Mesendoderm (in vitro differentiated cells): Measurements from ENCODE around the gene CLEC14A.

Experiments
- DNase-seq: peaks from one replicate; pipeline ENCODE4 v3.0.0; 2013
- H2AK5ac ChIP-seq: 2 replicates; pipeline ENCODE4 v1.6.1; 2013; ENCODE audit warnings: low read length, inconsistent platforms
- H2BK120ac ChIP-seq: 2 replicates; pipeline ENCODE4 v1.6.1; 2013; ENCODE audit warnings: low read depth, mild to moderate bottlenecking, low read length, moderate library complexity, mixed read lengths
- H2BK15ac ChIP-seq: replicated peaks from 2 replicates; pipeline ENCODE4 v1.6.1; 2013; ENCODE audit warnings: low read depth, mild to moderate bottlenecking, moderate library complexity
- H2BK5ac ChIP-seq: 2 replicates; pipeline ENCODE4 v1.6.1; 2013; ENCODE audit warnings: low read length, inconsistent platforms
- H3K18ac ChIP-seq: 2 replicates; pipeline ENCODE4 v1.6.1; 2013; ENCODE audit warnings: mild to moderate bottlenecking, low read length, mixed read lengths
- H3K23ac ChIP-seq: one replicate; pipeline ENCODE4 v1.6.1; 2013; ENCODE audit warnings: low read length
- H3K27ac ChIP-seq: 2 replicates; pipeline ENCODE4 v1.5.1; 2013; ENCODE audit warnings: low read depth, mild to moderate bottlenecking, inconsistent platforms, low read length, moderate library complexity
- H3K27me3 ChIP-seq: 2 replicates; pipeline ENCODE4 v1.6.1; 2013; ENCODE audit warnings: low read length, control low read depth, mild to moderate bottlenecking, inconsistent platforms; ENCODE audit not compliant: insufficient read depth, poor library complexity
- H3K36me3 ChIP-seq: 2 replicates; pipeline ENCODE4 v1.6.1; 2013; ENCODE audit warnings: low read length, inconsistent platforms; ENCODE audit not compliant: control insufficient read depth, insufficient read depth
- H3K4ac ChIP-seq: one replicate; pipeline ENCODE4 v1.6.1; 2013; ENCODE audit warnings: low read depth, mild to moderate bottlenecking, low read length, moderate library complexity
- H3K4me1 ChIP-seq: 2 replicates; pipeline ENCODE4 v1.6.1; 2013; ENCODE audit warnings: low read depth, low read length, inconsistent platforms; ENCODE audit not compliant: control insufficient read depth
- H3K4me2 ChIP-seq: 2 replicates; pipeline ENCODE4 v1.6.1; 2013; ENCODE audit warnings: low read length
- H3K4me3 ChIP-seq: 2 replicates; pipeline ENCODE4 v1.5.1; 2013; ENCODE audit warnings: mild to moderate bottlenecking, low read length
- H3K56ac ChIP-seq: one replicate; pipeline ENCODE4 v1.6.1; 2013; ENCODE audit warnings: low read length
- H3K79me1 ChIP-seq: 2 replicates; pipeline ENCODE4 v1.6.1; 2013; ENCODE audit warnings: low read length, inconsistent platforms
- H3K79me2 ChIP-seq: 2 replicates; pipeline ENCODE4 v1.6.1; 2013; ENCODE audit warnings: mild to moderate bottlenecking, low read length; ENCODE audit not compliant: control insufficient read depth, insufficient read depth
- H3K9ac ChIP-seq: 2 replicates; pipeline ENCODE4 v1.6.1; 2013; ENCODE audit warnings: low read length, inconsistent platforms
- H4K5ac ChIP-seq: one replicate; pipeline ENCODE4 v1.6.1; 2013; ENCODE audit warnings: low read length
- H4K8ac ChIP-seq: one replicate; pipeline ENCODE4 v1.6.1; 2013; ENCODE audit warnings: low read depth, mild to moderate bottlenecking, control low read depth, low read length, moderate library complexity
- WGBS: extraction: QIAGEN DNeasy Blood & Tissue Kit; methylation state at CpG from one replicate; pipeline ENCODE4 v1.1.7; 2013; ENCODE audit warnings: low lambda C conversion rate, missing lambda C conversion rate; ENCODE audit not compliant: insufficient coverage; ENCODE audit errors: extremely low coverage; 5-methylcytosine and 5-hydroxymethylcytosine counted together

Gene CLEC14A

GRCh38 chr14:38243696-38244240 is 12.1 kb downstream of the CLEC14A start:
- no peak overlapping the region for H3K9ac ChIP-seq
- H3K23ac ChIP-seq, result no peak overlapping the region
- no peaks in the 10 kb centered on the region for H3K36me3 ChIP-seq
- no peaks in the 10 kb centered on the region for H3K27me3 ChIP-seq
- no peak overlapping the region for H3K27ac ChIP-seq
- H3K4me1 ChIP-seq, result no peaks in the 10 kb centered on the region
- no peaks in the 10 kb centered on the region for H3K79me1 ChIP-seq
- no peak overlapping the region for H3K4me3 ChIP-seq
- no peak overlapping the region for H3K4ac ChIP-seq
- no peak overlapping the region for H4K8ac ChIP-seq
- no peak overlapping the region for H2BK120ac ChIP-seq
- H2BK5ac ChIP-seq, result no peak overlapping the region
- no peak overlapping the region for H3K56ac ChIP-seq
- no peak overlapping the region for H3K18ac ChIP-seq
- H2AK5ac ChIP-seq, result no peak overlapping the region
- H2BK15ac ChIP-seq, result no peak overlapping the region
- H3K4me2 ChIP-seq, result no peak overlapping the region
- no CpG with 5 or more reads among the region's 1 CpG for WGBS
- DNase-seq, result no peak
- H3K79me2 ChIP-seq, result no peaks in the 10 kb centered on the region
- no peak overlapping the region for H4K5ac ChIP-seq

DNA sequence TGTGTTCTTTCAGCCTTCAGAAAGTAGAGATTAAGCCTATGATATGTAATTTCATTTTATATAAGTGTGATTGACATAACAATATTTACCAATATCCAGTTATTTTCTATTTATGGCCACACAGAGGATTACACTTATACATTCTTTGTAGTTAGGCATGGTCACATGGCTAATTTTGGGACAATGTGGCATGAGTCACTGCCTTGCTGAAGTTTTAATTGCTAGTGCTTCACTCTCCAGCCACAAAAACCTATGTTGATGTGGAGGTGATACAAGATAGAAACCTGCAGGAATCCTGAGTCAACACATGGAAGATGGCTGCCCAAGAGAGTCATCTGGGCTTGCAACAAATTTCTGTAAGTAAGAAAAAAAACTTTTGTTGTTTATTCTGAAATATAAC is 17.0 kb downstream of the CLEC14A start:
- Histone ChIP-seq H3K9ac (no peak overlapping the region), H3K4ac (no peak overlapping the region), H2BK5ac (no peak overlapping the region), H3K79me2 (no peaks in the 10 kb centered on the region), H3K79me1 (no peaks in the 10 kb centered on the region), H3K4me2 (no peak overlapping the region), H2AK5ac (no peak overlapping the region), H3K27me3 (no peaks in the 10 kb centered on the region), H4K8ac (no peak overlapping the region), H2BK120ac (no peak overlapping the region), H3K4me3 (no peak overlapping the region), H2BK15ac (no peak overlapping the region), H3K36me3 (no peaks in the 10 kb centered on the region), H3K18ac (no peak overlapping the region), H3K4me1 (no peaks in the 10 kb centered on the region), H3K27ac (no peak overlapping the region), H3K23ac (no peak overlapping the region), H3K56ac (no peak overlapping the region), H4K5ac (no peak overlapping the region)
- no peak for DNase-seq

DNA sequence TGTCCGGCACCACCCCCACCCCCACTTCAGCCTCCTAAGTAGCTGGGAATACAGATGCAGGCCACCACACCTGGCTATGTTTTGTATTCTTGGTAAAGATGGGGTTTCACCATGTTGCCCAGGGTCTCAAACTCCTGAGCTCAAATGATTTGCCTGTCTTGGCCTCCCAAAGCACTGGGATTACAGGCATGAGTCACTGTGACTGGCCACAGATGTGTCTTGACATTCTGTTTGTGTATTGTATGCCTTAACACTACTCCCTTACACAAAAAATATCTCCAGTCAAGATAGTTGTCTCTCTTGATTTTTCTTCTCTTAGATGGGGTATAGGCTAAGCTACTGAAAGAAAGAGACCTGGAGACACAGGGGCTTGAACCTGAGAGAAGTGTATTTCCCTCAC is 17.6 kb downstream of the CLEC14A start:
- no peak overlapping the region for H3K4me3 ChIP-seq
- H2BK15ac ChIP-seq, result no peak overlapping the region
- H3K56ac ChIP-seq, result no peak overlapping the region
- H3K79me2 ChIP-seq, result no peaks in the 10 kb centered on the region
- no peak overlapping the region for H3K23ac ChIP-seq
- H4K5ac ChIP-seq, result no peak overlapping the region
- no peaks in the 10 kb centered on the region for H3K27me3 ChIP-seq
- WGBS, result no CpG with 5 or more reads among the region's 1 CpG
- H3K27ac ChIP-seq, result no peak overlapping the region
- no peak overlapping the region for H3K18ac ChIP-seq
- no peak overlapping the region for H4K8ac ChIP-seq
- H2BK120ac ChIP-seq, result no peak overlapping the region
- H3K79me1 ChIP-seq, result no peaks in the 10 kb centered on the region
- H3K9ac ChIP-seq, result no peak overlapping the region
- no peak overlapping the region for H2BK5ac ChIP-seq
- no peak overlapping the region for H2AK5ac ChIP-seq
- DNase-seq, result no peak
- no peak overlapping the region for H3K4me2 ChIP-seq
- no peak overlapping the region for H3K4ac ChIP-seq
- no peaks in the 10 kb centered on the region for H3K4me1 ChIP-seq
- no peaks in the 10 kb centered on the region for H3K36me3 ChIP-seq

DNA sequence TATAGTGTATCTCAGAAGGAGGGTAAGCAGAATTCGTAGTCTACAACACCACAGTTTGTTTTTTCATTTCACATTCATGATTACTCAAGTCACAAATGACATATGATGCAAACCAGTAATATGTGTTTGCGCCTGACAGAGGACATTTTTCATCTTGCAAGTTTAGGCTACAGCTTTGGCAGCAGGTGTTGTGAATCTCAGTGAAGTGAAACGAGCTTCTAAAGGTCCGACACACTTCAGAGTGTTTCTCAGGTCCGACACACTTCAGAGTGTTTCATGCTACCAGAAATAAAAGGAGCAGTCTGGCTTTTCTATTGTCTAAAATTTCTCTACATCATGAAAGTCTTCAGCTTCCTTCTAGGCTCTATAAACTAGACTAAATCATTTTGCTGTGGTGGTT is 22.7 kb downstream of the CLEC14A start:
- H3K18ac ChIP-seq, result no peak overlapping the region
- no peaks in the 10 kb centered on the region for H3K4me1 ChIP-seq
- no peak overlapping the region for H4K8ac ChIP-seq
- no peaks in the 10 kb centered on the region for H3K36me3 ChIP-seq
- no peaks in the 10 kb centered on the region for H3K79me2 ChIP-seq
- no peak overlapping the region for H3K56ac ChIP-seq
- no peaks in the 10 kb centered on the region for H3K27me3 ChIP-seq
- WGBS, result no CpG with 5 or more reads among the region's 5 CpGs
- H3K4me2 ChIP-seq, result no peak overlapping the region
- no peak overlapping the region for H2BK15ac ChIP-seq
- no peaks in the 10 kb centered on the region for H3K79me1 ChIP-seq
- no peak overlapping the region for H2AK5ac ChIP-seq
- no peak overlapping the region for H4K5ac ChIP-seq
- H3K23ac ChIP-seq, result no peak overlapping the region
- no peak overlapping the region for H2BK5ac ChIP-seq
- H3K9ac ChIP-seq, result no peak overlapping the region
- no peak overlapping the region for H3K27ac ChIP-seq
- H3K4me3 ChIP-seq, result no peak overlapping the region
- DNase-seq, result no peak
- no peak overlapping the region for H3K4ac ChIP-seq
- H2BK120ac ChIP-seq, result no peak overlapping the region

GRCh38 chr14:38226366-38226765 is 29.5 kb downstream of the CLEC14A start:
- H3K56ac ChIP-seq, result no peak overlapping the region
- no peak overlapping the region for H4K8ac ChIP-seq
- no peaks in the 10 kb centered on the region for H3K79me1 ChIP-seq
- no peak overlapping the region for H3K4me2 ChIP-seq
- no peak overlapping the region for H3K4ac ChIP-seq
- no peaks in the 10 kb centered on the region for H3K27me3 ChIP-seq
- no peaks in the 10 kb centered on the region for H3K4me1 ChIP-seq
- no peak overlapping the region for H2AK5ac ChIP-seq
- WGBS, result no CpG with 5 or more reads among the region's 3 CpGs
- H2BK120ac ChIP-seq, result no peak overlapping the region
- H3K79me2 ChIP-seq, result no peaks in the 10 kb centered on the region
- no peak for DNase-seq
- H2BK15ac ChIP-seq, result no peak overlapping the region
- H2BK5ac ChIP-seq, result no peak overlapping the region
- no peak overlapping the region for H3K23ac ChIP-seq
- H3K27ac ChIP-seq, result no peak overlapping the region
- no peak overlapping the region for H4K5ac ChIP-seq
- no peak overlapping the region for H3K18ac ChIP-seq
- H3K36me3 ChIP-seq, result no peaks in the 10 kb centered on the region
- no peak overlapping the region for H3K9ac ChIP-seq
- no peak overlapping the region for H3K4me3 ChIP-seq

DNA sequence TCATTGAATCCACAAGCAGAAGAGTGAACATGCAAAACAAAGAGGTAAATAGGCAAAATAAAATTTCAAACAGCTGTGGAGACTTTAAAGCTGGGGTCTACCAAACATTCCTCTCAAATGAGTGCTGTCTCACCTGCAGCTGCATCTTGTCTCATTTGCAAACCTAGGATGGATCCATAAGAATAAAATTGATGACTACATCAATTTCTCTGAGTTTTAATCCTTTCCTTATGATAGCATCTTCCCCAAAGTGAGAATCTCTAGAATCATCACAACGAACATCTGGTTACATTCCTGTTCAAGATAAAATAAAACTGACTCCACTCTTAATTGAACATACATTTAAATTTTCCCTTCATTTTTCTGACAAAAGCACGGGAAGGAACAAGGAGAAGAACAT is 29.9 kb downstream of the CLEC14A start:
- H3K56ac ChIP-seq, result no peak overlapping the region
- H4K5ac ChIP-seq, result no peak overlapping the region
- no peaks in the 10 kb centered on the region for H3K36me3 ChIP-seq
- no peak overlapping the region for H2BK120ac ChIP-seq
- no peak overlapping the region for H2AK5ac ChIP-seq
- no peak overlapping the region for H3K9ac ChIP-seq
- DNase-seq, result no peak
- no peak overlapping the region for H3K4me3 ChIP-seq
- no peak overlapping the region for H3K27ac ChIP-seq
- no peak overlapping the region for H3K18ac ChIP-seq
- H3K4me1 ChIP-seq, result no peaks in the 10 kb centered on the region
- WGBS, result no CpG with 5 or more reads among the region's 2 CpGs
- H2BK15ac ChIP-seq, result no peak overlapping the region
- no peak overlapping the region for H4K8ac ChIP-seq
- H3K4ac ChIP-seq, result no peak overlapping the region
- no peaks in the 10 kb centered on the region for H3K79me2 ChIP-seq
- H3K4me2 ChIP-seq, result no peak overlapping the region
- no peaks in the 10 kb centered on the region for H3K27me3 ChIP-seq
- H2BK5ac ChIP-seq, result no peak overlapping the region
- no peak overlapping the region for H3K23ac ChIP-seq
- no peaks in the 10 kb centered on the region for H3K79me1 ChIP-seq
